Measurements from ENCODE around the gene ERC1. TPM values are rescaled to one million over a fixed set of nuclear protein-coding genes. Genes with fewer than 3 reads are reported as not detected.

ERC1 gene
- total RNA-seq, 2 experiments from 2014 or later = 40.1 to 49.6 TPM

- Mint-ChIP-seq H3K9me3 (peaks cover 15% of the 10 kb centered on the region), H3K27me3 (no peaks in the 10 kb centered on the region), H3K4me1 (ENCODE audit: low read depth) (peaks cover 9% of the 10 kb centered on the region), H3K27ac (no peak overlapping the region), H3K36me3 (ENCODE audit: low read depth) (peaks cover 64% of the 10 kb centered on the region), H3K4me3 (no peak overlapping the region)
- no peak for ATAC-seq (ENCODE audit: poor library complexity)
- H3K9me3 ChIP-seq (ENCODE audit: control insufficient read depth in 1 of 2, insufficient read depth in 1 of 2, low read length in 2 of 2) = peaks cover 14 to 17% of the 10 kb centered on the region in 2 experiments
- ChIA-PET CTCF (interaction anchor here (0.5 kb wide), 1 partner anchor 29 kb away, joined by 3 read pairs; no protein-coding TSS in a partner anchor), POLR2A (no interaction called here)
- no peaks in the 10 kb centered on the region for H3K4me1 ChIP-seq (ENCODE audit: insufficient read depth, low read length)
- no peak overlapping the region for H3K27ac ChIP-seq (ENCODE audit: low read depth in 1 of 2, low read length in 2 of 2)
- intact Hi-C loops (cut with DNase I, micrococcal nuclease) = no loop called here
- DNase-seq = no peak
- TF ChIP-seq CTCF (IDR thresholded peaks at IDR 0.05) = no peak
- H3K4me3 ChIP-seq (ENCODE audit: low read length) = no peak overlapping the region
- H3K27me3 ChIP-seq (ENCODE audit: control insufficient read depth in 1 of 2, insufficient read depth in 2 of 2, low read length in 2 of 2) = no peaks in the 10 kb centered on the region
- H3K36me3 ChIP-seq (ENCODE audit: insufficient read depth, low read length) = no peaks in the 10 kb centered on the region
Measured at GRCh38 chr12:1058423-1058822, 67.4 kb downstream of the ERC1 start.

- Mint-ChIP-seq H3K4me3 (no peak overlapping the region), H3K36me3 (ENCODE audit: low read depth) (peaks cover 71% of the 10 kb centered on the region), H3K27ac (no peak overlapping the region), H3K9me3 (peaks cover 18% of the 10 kb centered on the region), H3K4me1 (ENCODE audit: low read depth) (peaks cover 9% of the 10 kb centered on the region), H3K27me3 (no peaks in the 10 kb centered on the region)
- Histone ChIP-seq H3K9me3 (ENCODE audit: control insufficient read depth in 1 of 2, insufficient read depth in 1 of 2, low read length in 2 of 2) (peaks cover 20 to 21% of the 10 kb centered on the region in 2 experiments), H3K4me1 (ENCODE audit: insufficient read depth, low read length) (no peaks in the 10 kb centered on the region), H3K27ac (ENCODE audit: low read depth in 1 of 2, low read length in 2 of 2) (no peak overlapping the region), H3K4me3 (ENCODE audit: low read length) (no peak overlapping the region), H3K36me3 (ENCODE audit: insufficient read depth, low read length) (no peaks in the 10 kb centered on the region), H3K27me3 (ENCODE audit: control insufficient read depth in 1 of 2, insufficient read depth in 2 of 2, low read length in 2 of 2) (no peaks in the 10 kb centered on the region)
- intact Hi-C loops (cut with DNase I, micrococcal nuclease) = no loop called here
- DNase-seq (no peak), ATAC-seq (ENCODE audit: poor library complexity) (no peak)
- CTCF ChIA-PET = interaction anchor here (0.5 kb wide), 1 partner anchor 30 kb away, joined by 3 read pairs; no protein-coding TSS in a partner anchor
- no peak for TF ChIP-seq CTCF (IDR thresholded peaks at IDR 0.05)
- POLR2A ChIA-PET = interaction anchor here (0.6 kb wide), 1 partner anchor 198 kb away, joined by 3 read pairs; no protein-coding TSS in a partner anchor
Measured at GRCh38 chr12:1059162-1059561, 68.1 kb downstream of the ERC1 start.

- Mint-ChIP-seq H3K27ac (no peak overlapping the region), H3K36me3 (ENCODE audit: low read depth) (peaks cover 70% of the 10 kb centered on the region), H3K4me3 (no peak overlapping the region), H3K9me3 (peaks cover 15% of the 10 kb centered on the region), H3K27me3 (no peaks in the 10 kb centered on the region), H3K4me1 (ENCODE audit: low read depth) (peaks cover 4% of the 10 kb centered on the region)
- Histone ChIP-seq H3K4me3 (ENCODE audit: low read length) (no peak overlapping the region), H3K27me3 (ENCODE audit: control insufficient read depth in 1 of 2, insufficient read depth in 2 of 2, low read length in 2 of 2) (no peaks in the 10 kb centered on the region), H3K27ac (ENCODE audit: low read depth in 1 of 2, low read length in 2 of 2) (no peak overlapping the region), H3K36me3 (ENCODE audit: insufficient read depth, low read length) (no peaks in the 10 kb centered on the region), H3K4me1 (ENCODE audit: insufficient read depth, low read length) (no peaks in the 10 kb centered on the region), H3K9me3 (ENCODE audit: control insufficient read depth in 1 of 2, insufficient read depth in 1 of 2, low read length in 2 of 2) (peaks cover 23 to 30% of the 10 kb centered on the region in 2 experiments)
- intact Hi-C loops (cut with DNase I, micrococcal nuclease) = no loop called here
- TF ChIP-seq CTCF (IDR thresholded peaks at IDR 0.05) = no peak
- DNase-seq (no peak), ATAC-seq (ENCODE audit: poor library complexity) (no peak)
- CTCF ChIA-PET = no interaction called here
- POLR2A ChIA-PET = interaction anchor here (0.6 kb wide), 1 partner anchor 10 kb away, joined by 4 read pairs; no protein-coding TSS in a partner anchor
Measured at GRCh38 chr12:1063852-1064251, 72.8 kb downstream of the ERC1 start.
